ENCODE measurements around the gene ATXN7L1.

GRCh38 chr7:105718511-105718925 lies 157.9 kb downstream of the ATXN7L1 start:
- no peak for TF ChIP-seq FOXM1 (IDR thresholded peaks at IDR 0.05; ENCODE audit: borderline replicate concordance)
- TF ChIP-seq BHLHE40 (IDR thresholded peaks at IDR 0.05; ENCODE audit: borderline replicate concordance) = no peak
- no peak for TF ChIP-seq L3MBTL2 (conservative IDR thresholded peaks at IDR 0.05)

All from HEK293T (cell line).